C4-2B (cell line): ENCODE data around the gene SLC20A1.

Experiments used
- CTCF ChIP-seq: fragments of 450-650 bp; conservative IDR thresholded peaks from 2 replicates; pipeline ENCODE4 v1.5.1; 2017; ENCODE audit warnings: mild to moderate bottlenecking
- ZFX ChIP-seq: fragments of 450-650 bp; IDR thresholded peaks from 2 replicates; pipeline ENCODE4 v1.6.1; 2017

- TF ChIP-seq CTCF = no peak
- TF ChIP-seq ZFX = no peak
Observed at GRCh38 chr2:112644933-112645309, 818 bp upstream of the SLC20A1 start.
